Esophagus muscularis mucosa (tissue), 4 donors: ENCODE results near the gene KNOP1. TPM values are rescaled to one million over a fixed set of nuclear protein-coding genes. Genes with fewer than 3 reads are reported as not detected.

Source experiments
- DNase-seq: peaks from one replicate; pipeline ENCODE4 v3.0.0-alpha.2; 2017; ENCODE audit errors: extremely low spot score
- H3K27ac ChIP-seq, 4 donors: fragments of 200-600 bp; sonication (generic); replicated peaks in 1 of 4; 1 replicate in 3 of 4; 2 replicates in 1 of 4; pipeline ENCODE4 v1.5.1; 2016 to 2019; ENCODE audit warnings: mild to moderate bottlenecking in 1 of 4
- H3K27me3 ChIP-seq, 4 donors: fragments of 200-600 bp; sonication (generic); one replicate each; pipeline versions ENCODE4 v1.5.1 to v1.6.0; 2016 to 2019
- H3K36me3 ChIP-seq, 4 donors: fragments of 200-600 bp; sonication (generic); one replicate each; pipeline ENCODE4 v1.5.1; 2016 to 2019
- H3K4me1 ChIP-seq, 4 donors: fragments of 200-600 bp; sonication (generic); one replicate each; pipeline ENCODE4 v1.5.1; 2016 to 2019
- H3K4me3 ChIP-seq, 4 donors: fragments of 200-600 bp; sonication (generic); 1 replicate in 2 of 4; 2 replicates in 2 of 4; pipeline ENCODE4 v1.5.1; 2016 to 2019; ENCODE audit warnings: mild to moderate bottlenecking in 4 of 4, moderate library complexity in 1 of 4
- H3K9me3 ChIP-seq, 4 donors: fragments of 200-600 bp; sonication (generic); 1 replicate in 3 of 4; 2 replicates in 1 of 4; pipeline ENCODE4 v1.5.1; 2016 to 2019
- EP300 ChIP-seq: sonication (generic); formaldehyde crosslinking; IDR thresholded peaks from one replicate; pipeline ENCODE4 v1.6.1; 2017; ENCODE audit warnings: antibody characterized with exemption
- POLR2A ChIP-seq: fragments of 450-650 bp; IDR thresholded peaks from one replicate; pipeline ENCODE4 v1.6.1; 2017; ENCODE audit warnings: antibody characterized with exemption, moderate library complexity, mild to moderate bottlenecking, low read depth
- POLR2AphosphoS5 ChIP-seq, 2 donors: sonication (generic); formaldehyde crosslinking; IDR thresholded peaks; one replicate each; pipeline ENCODE4 v1.6.1; 2017; ENCODE audit warnings: antibody characterized with exemption in 2 of 2
- WGBS: methylation state at CpG from one replicate; pipeline ENCODE4 v1.1.5; 2018; 5-methylcytosine and 5-hydroxymethylcytosine counted together
- intact Hi-C: fragments of 100-400 bp; cut with DNase I; formaldehyde crosslinking; loops from one replicate; pipeline ENCODE4 v1.15.1; 2023
- total RNA-seq, 4 donors: library from RNA; depleted of rRNA; stranded (reverse); fragments of >200 nt; gene quantifications; one replicate each; pipeline versions ENCODE4 v1.1.0 to v1.2.1, GENCODE V29; 2016
- TF ChIP-seq, protein P1 (sequence below), 3 experiments: fragments of 200-600 bp in 2 of 3; fragments of 450-650 bp in 1 of 3; sonication (generic) in 2 of 3; IDR thresholded peaks; one replicate each; pipeline ENCODE4 v1.5.1; 2017 to 2019; ENCODE audit warnings: antibody characterized with exemption in 3 of 3, mild to moderate bottlenecking in 2 of 3, moderate library complexity in 1 of 3

The KNOP1 gene
- total RNA-seq, 4 donors from 2014 or later, result 7.3 to 9.9 (median 9.1) TPM

DNA sequence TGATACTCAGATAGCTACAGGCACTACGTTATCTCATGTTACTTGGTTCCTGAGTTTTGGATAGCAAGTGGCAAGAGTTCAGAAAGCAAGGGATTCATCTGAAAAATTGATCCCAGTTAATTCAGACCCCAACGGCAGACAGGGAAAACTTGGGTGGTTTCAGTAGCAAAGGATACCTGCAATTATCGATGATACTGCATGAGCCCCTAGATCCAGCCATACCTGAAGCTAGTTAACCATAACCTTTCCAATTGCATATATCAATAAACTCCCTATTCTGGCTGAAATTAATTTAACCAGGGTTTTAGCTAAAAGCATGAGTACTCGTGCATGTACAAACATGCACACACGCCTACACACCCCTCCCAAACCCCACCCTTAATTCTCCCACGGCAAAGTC lies 4.3 kb downstream of the KNOP1 start:
- TF ChIP-seq, protein P1, sequence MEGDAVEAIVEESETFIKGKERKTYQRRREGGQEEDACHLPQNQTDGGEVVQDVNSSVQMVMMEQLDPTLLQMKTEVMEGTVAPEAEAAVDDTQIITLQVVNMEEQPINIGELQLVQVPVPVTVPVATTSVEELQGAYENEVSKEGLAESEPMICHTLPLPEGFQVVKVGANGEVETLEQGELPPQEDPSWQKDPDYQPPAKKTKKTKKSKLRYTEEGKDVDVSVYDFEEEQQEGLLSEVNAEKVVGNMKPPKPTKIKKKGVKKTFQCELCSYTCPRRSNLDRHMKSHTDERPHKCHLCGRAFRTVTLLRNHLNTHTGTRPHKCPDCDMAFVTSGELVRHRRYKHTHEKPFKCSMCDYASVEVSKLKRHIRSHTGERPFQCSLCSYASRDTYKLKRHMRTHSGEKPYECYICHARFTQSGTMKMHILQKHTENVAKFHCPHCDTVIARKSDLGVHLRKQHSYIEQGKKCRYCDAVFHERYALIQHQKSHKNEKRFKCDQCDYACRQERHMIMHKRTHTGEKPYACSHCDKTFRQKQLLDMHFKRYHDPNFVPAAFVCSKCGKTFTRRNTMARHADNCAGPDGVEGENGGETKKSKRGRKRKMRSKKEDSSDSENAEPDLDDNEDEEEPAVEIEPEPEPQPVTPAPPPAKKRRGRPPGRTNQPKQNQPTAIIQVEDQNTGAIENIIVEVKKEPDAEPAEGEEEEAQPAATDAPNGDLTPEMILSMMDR (IDR thresholded peaks at IDR 0.05), result no peak
- TF ChIP-seq EP300 (no peak), POLR2AphosphoS5 (IDR thresholded peaks at IDR 0.05) (no peak), POLR2A (no peak)
- WGBS, result 80% methylated on average over 6 of the region's 6 CpGs
- Histone ChIP-seq H3K4me1 (peaks cover 28 to 37% (median 31%) of the 10 kb centered on the region in 4 donors), H3K27ac (no peak overlapping the region), H3K36me3 (peaks cover 0 to 56% (median 35%) of the 10 kb centered on the region in 4 donors), H3K27me3 (no peaks in the 10 kb centered on the region), H3K4me3 (no peak overlapping the region), H3K9me3 (no peaks in the 10 kb centered on the region)
- intact Hi-C loops, result loop anchor here (10.0 kb wide), 1 partner anchor 159 kb away; the partner anchor contains the start of gene VPS35L
- DNase-seq, result no peak

GRCh38 chr16:19712418-19713058 lies 5.5 kb downstream of the KNOP1 start:
- TF ChIP-seq EP300 (no peak), POLR2AphosphoS5 (IDR thresholded peaks at IDR 0.05) (no peak), POLR2A (no peak)
- TF ChIP-seq, protein P1 (IDR thresholded peaks at IDR 0.05), result no peak
- no peak for DNase-seq
- no peak overlapping the region for H3K27ac ChIP-seq
- no peak overlapping the region for H3K4me3 ChIP-seq
- intact Hi-C loops, result loop anchor here (10.0 kb wide), 1 partner anchor 158 kb away; the partner anchor contains the start of gene VPS35L
- H3K27me3 ChIP-seq, result no peaks in the 10 kb centered on the region
- 94% methylated on average over 8 of the region's 11 CpGs for WGBS
- peaks cover 26 to 35% (median 30%) of the 10 kb centered on the region in 4 donors for H3K4me1 ChIP-seq
- peaks cover 0 to 66% (median 39%) of the 10 kb centered on the region in 4 donors for H3K36me3 ChIP-seq
- H3K9me3 ChIP-seq, result no peaks in the 10 kb centered on the region

GRCh38 chr16:19711643-19712042 lies 6.4 kb downstream of the KNOP1 start:
- Histone ChIP-seq H3K27me3 (no peaks in the 10 kb centered on the region), H3K4me1 (peaks cover 18 to 30% (median 21%) of the 10 kb centered on the region in 4 donors), H3K9me3 (no peaks in the 10 kb centered on the region), H3K27ac (no peak overlapping the region), H3K36me3 (peaks cover 0 to 74% (median 46%) of the 10 kb centered on the region in 4 donors), H3K4me3 (no peak overlapping the region)
- TF ChIP-seq, protein P1 (IDR thresholded peaks at IDR 0.05), result no peak
- TF ChIP-seq POLR2AphosphoS5 (IDR thresholded peaks at IDR 0.05), result no peak
- no peak for TF ChIP-seq POLR2A
- TF ChIP-seq EP300, result no peak
- intact Hi-C loops, result loop anchor here (10.0 kb wide), 1 partner anchor 157 kb away; the partner anchor contains the start of gene VPS35L
- WGBS, result 93% methylated on average over 12 of the region's 12 CpGs
- DNase-seq, result no peak

GRCh38 chr16:19710991-19711545 lies 7.0 kb downstream of the KNOP1 start:
- TF ChIP-seq EP300 (no peak), POLR2AphosphoS5 (IDR thresholded peaks at IDR 0.05) (no peak), POLR2A (no peak)
- TF ChIP-seq, protein P1 (IDR thresholded peaks at IDR 0.05), result no peak
- Histone ChIP-seq H3K9me3 (no peaks in the 10 kb centered on the region), H3K27ac (peak overlapping the region in 1 of 4 donors; percentile 16), H3K36me3 (peaks cover 0 to 79% (median 49%) of the 10 kb centered on the region in 4 donors), H3K4me1 (peaks cover 12 to 24% (median 15%) of the 10 kb centered on the region in 4 donors), H3K4me3 (no peak overlapping the region), H3K27me3 (no peaks in the 10 kb centered on the region)
- intact Hi-C loops, result loop anchor here (10.0 kb wide), 1 partner anchor 156 kb away; the partner anchor contains the start of gene VPS35L
- WGBS, result 72% methylated on average over 9 of the region's 13 CpGs
- no peak for DNase-seq
